Ishikawa (cell line): ENCODE data around the gene PLPP4.

Experiments
- CEBPB ChIP-seq: IDR thresholded peaks from 2 replicates; pipeline ENCODE4 v1.6.1; 2012
- CREB1 ChIP-seq: IDR thresholded peaks from 2 replicates; pipeline ENCODE4 v1.6.1; 2012; ENCODE audit warnings: low read depth
- EGR1 ChIP-seq: IDR thresholded peaks from 2 replicates; pipeline ENCODE4 v1.6.1; 2012
- EP300 ChIP-seq: IDR thresholded peaks from 2 replicates; pipeline ENCODE4 v1.6.1; 2012; ENCODE audit warnings: borderline replicate concordance
- FOXM1 ChIP-seq: IDR thresholded peaks from 2 replicates; pipeline ENCODE4 v1.6.1; 2012; ENCODE audit warnings: low read depth, borderline replicate concordance
- MAX ChIP-seq: IDR thresholded peaks from 2 replicates; pipeline ENCODE4 v1.6.1; 2012
- NFIC ChIP-seq: IDR thresholded peaks from 2 replicates; pipeline ENCODE4 v1.6.1; 2012
- RAD21 ChIP-seq: IDR thresholded peaks from 2 replicates; pipeline ENCODE4 v1.6.1; 2012; ENCODE audit warnings: low read depth
- REST ChIP-seq: IDR thresholded peaks from 2 replicates; pipeline ENCODE4 v1.6.1; 2012; ENCODE audit warnings: low read depth, mild to moderate bottlenecking
- TAF1 ChIP-seq: IDR thresholded peaks from 2 replicates; pipeline ENCODE4 v1.6.1; 2012; ENCODE audit warnings: low read depth, mild to moderate bottlenecking
- TCF12 ChIP-seq: IDR thresholded peaks from 2 replicates; pipeline ENCODE4 v1.6.1; 2012; ENCODE audit warnings: low read depth
- TEAD4 ChIP-seq: IDR thresholded peaks from 2 replicates; pipeline ENCODE4 v1.6.1; 2012
- YY1 ChIP-seq: IDR thresholded peaks from 2 replicates; pipeline ENCODE4 v1.6.1; 2012; ENCODE audit warnings: low read depth
- ZBTB7A ChIP-seq: IDR thresholded peaks from 2 replicates; pipeline ENCODE4 v1.6.1; 2012; ENCODE audit warnings: low read depth
- TF ChIP-seq, protein P1 (sequence below): IDR thresholded peaks from 2 replicates; pipeline ENCODE4 v1.6.1; 2012

The PLPP4 gene

DNA sequence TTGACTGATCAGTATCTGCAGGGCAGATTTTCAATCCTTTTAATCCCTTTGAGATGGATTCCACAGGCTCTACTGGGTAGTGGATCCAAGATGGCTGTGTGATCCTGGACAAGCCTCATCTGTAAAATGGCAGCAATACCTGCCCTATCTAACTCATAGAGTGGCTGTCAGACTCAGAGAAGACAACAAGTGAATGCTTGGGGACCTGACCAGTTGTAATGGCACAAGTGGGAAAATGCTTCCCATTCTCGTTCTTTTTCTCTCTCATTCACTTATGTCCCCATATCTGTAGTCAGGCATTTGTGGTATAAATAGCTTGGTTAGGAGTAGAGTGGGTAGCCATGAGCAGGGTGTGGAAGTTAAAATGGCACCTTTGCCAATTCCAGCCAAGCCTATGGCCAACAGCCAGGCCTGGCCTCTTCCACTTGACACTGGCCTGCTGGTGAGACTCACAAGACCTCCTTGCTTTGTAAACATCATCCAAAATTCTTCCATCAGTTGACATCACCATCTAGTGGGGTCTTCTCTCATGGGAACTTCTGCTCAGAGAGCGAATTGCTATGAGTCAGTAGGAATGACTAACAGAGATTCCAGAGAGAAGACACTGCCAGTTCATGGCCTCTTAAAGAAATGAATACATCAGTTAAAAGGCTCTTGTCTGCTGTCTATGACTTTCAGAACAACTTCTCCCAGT, 150.1 kb downstream of the PLPP4 start:
- no peak for TF ChIP-seq CEBPB
- no peak for TF ChIP-seq FOXM1
- no peak for TF ChIP-seq TAF1
- no peak for TF ChIP-seq TCF12
- TF ChIP-seq EP300: no peak
- no peak for TF ChIP-seq MAX
- no peak for TF ChIP-seq RAD21
- no peak for TF ChIP-seq TEAD4
- no peak for TF ChIP-seq ZBTB7A
- TF ChIP-seq REST: no peak
- TF ChIP-seq NFIC: no peak
- TF ChIP-seq CREB1: no peak
- no peak for TF ChIP-seq EGR1
- TF ChIP-seq, protein P1, sequence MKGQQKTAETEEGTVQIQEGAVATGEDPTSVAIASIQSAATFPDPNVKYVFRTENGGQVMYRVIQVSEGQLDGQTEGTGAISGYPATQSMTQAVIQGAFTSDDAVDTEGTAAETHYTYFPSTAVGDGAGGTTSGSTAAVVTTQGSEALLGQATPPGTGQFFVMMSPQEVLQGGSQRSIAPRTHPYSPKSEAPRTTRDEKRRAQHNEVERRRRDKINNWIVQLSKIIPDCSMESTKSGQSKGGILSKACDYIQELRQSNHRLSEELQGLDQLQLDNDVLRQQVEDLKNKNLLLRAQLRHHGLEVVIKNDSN: no peak
- no peak for TF ChIP-seq YY1

GRCh38 chr10:120607710-120608703, 151.0 kb downstream of the PLPP4 start:
- TF ChIP-seq, protein P1: no peak
- TF ChIP-seq CREB1: no peak
- TF ChIP-seq YY1: no peak
- no peak for TF ChIP-seq NFIC
- TF ChIP-seq EGR1: no peak
- no peak for TF ChIP-seq TEAD4
- no peak for TF ChIP-seq FOXM1
- no peak for TF ChIP-seq TCF12
- no peak for TF ChIP-seq RAD21
- TF ChIP-seq EP300: no peak
- no peak for TF ChIP-seq REST
- TF ChIP-seq ZBTB7A: no peak
- TF ChIP-seq MAX: no peak
- TF ChIP-seq TAF1: no peak
- no peak for TF ChIP-seq CEBPB

DNA sequence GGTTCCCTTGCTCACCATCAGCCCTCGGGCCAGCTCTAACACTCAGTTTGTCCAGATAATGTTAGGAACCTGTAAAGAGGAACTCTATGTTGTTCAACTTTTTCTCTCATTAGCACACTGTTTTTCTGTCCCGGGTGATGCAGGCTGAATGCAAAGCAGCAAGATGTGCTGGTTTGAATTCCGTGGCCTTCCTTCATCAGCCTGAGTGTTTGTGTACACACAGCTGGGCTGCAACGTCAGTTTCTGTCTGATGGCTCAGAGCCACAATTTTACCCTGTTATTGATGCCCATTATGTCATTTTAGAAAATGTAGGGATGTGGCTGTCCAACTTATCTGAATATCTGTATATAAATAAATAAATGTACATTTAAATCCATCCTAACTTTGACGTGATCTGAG, 152.0 kb downstream of the PLPP4 start:
- no peak for TF ChIP-seq CEBPB
- TF ChIP-seq RAD21: no peak
- TF ChIP-seq REST: no peak
- TF ChIP-seq TCF12: no peak
- no peak for TF ChIP-seq FOXM1
- TF ChIP-seq NFIC: no peak
- no peak for TF ChIP-seq YY1
- TF ChIP-seq, protein P1: no peak
- TF ChIP-seq TAF1: no peak
- TF ChIP-seq MAX: no peak
- TF ChIP-seq EP300: no peak
- TF ChIP-seq EGR1: no peak
- no peak for TF ChIP-seq CREB1
- TF ChIP-seq TEAD4: no peak
- TF ChIP-seq ZBTB7A: no peak
